Measurements from ENCODE around the gene SLC25A22. TPM values are rescaled to one million over a fixed set of nuclear protein-coding genes. Genes with fewer than 3 reads are reported as not detected.

SLC25A22 gene
- total RNA-seq, 1 experiment from 2014 or later = 44.5 TPM

GRCh38 chr11:800473-800872 lies 2.4 kb upstream of the SLC25A22 start:
- no peaks in the 10 kb centered on the region for H3K27me3 Mint-ChIP-seq (ENCODE audit: unreplicated experiment)
- no peak for DNase-seq
- TF ChIP-seq CTCF (IDR thresholded peaks at IDR 0.05; ENCODE audit: unreplicated experiment) = no peak
- H3K4me1 Mint-ChIP-seq (ENCODE audit: low read depth, unreplicated experiment) = peaks cover 8% of the 10 kb centered on the region
- H3K27ac Mint-ChIP-seq (ENCODE audit: unreplicated experiment) = no peak overlapping the region
- BruUV-seq (replicated peaks) = no TSS peak
- H3K4me3 Mint-ChIP-seq (ENCODE audit: low read depth, unreplicated experiment) = no peak overlapping the region
- CTCF ChIA-PET = no interaction called here
- intact Hi-C loops (cut with micrococcal nuclease; ENCODE audit: unreplicated experiment) = no loop called here
- H3K36me3 Mint-ChIP-seq (ENCODE audit: insufficient read depth, unreplicated experiment) = peaks cover 70% of the 10 kb centered on the region
- H3K9me3 Mint-ChIP-seq (ENCODE audit: low read depth, unreplicated experiment) = no peaks in the 10 kb centered on the region

- Mint-ChIP-seq H3K27ac (ENCODE audit: unreplicated experiment) (no peak overlapping the region), H3K4me3 (ENCODE audit: low read depth, unreplicated experiment) (no peak overlapping the region), H3K27me3 (ENCODE audit: unreplicated experiment) (no peaks in the 10 kb centered on the region), H3K9me3 (ENCODE audit: low read depth, unreplicated experiment) (no peaks in the 10 kb centered on the region), H3K36me3 (ENCODE audit: insufficient read depth, unreplicated experiment) (peaks cover 70% of the 10 kb centered on the region), H3K4me1 (ENCODE audit: low read depth, unreplicated experiment) (peaks cover 8% of the 10 kb centered on the region)
- CTCF ChIA-PET = no interaction called here
- no TSS peak for BruUV-seq (replicated peaks)
- DNase-seq = no peak
- no peak for TF ChIP-seq CTCF (IDR thresholded peaks at IDR 0.05; ENCODE audit: unreplicated experiment)
- intact Hi-C loops (cut with micrococcal nuclease; ENCODE audit: unreplicated experiment) = no loop called here
These were observed 1.7 kb upstream of the SLC25A22 start for GRCh38 chr11:799641-800316.

- peak; percentile 74 for DNase-seq
- no peak for TF ChIP-seq CTCF (IDR thresholded peaks at IDR 0.05; ENCODE audit: unreplicated experiment)
- CTCF ChIA-PET = interaction anchor here (0.9 to 1.0 kb wide), 2 partner anchors 47 to 62 kb away, joined by 3 to 20 read pairs; no protein-coding TSS in a partner anchor
- peak overlapping the region; percentile 83 for H3K4me3 Mint-ChIP-seq (ENCODE audit: low read depth, unreplicated experiment)
- no peaks in the 10 kb centered on the region for H3K27me3 Mint-ChIP-seq (ENCODE audit: unreplicated experiment)
- H3K9me3 Mint-ChIP-seq (ENCODE audit: low read depth, unreplicated experiment) = no peaks in the 10 kb centered on the region
- intact Hi-C loops (cut with micrococcal nuclease; ENCODE audit: unreplicated experiment) = no loop called here
- peaks cover 75% of the 10 kb centered on the region for H3K36me3 Mint-ChIP-seq (ENCODE audit: insufficient read depth, unreplicated experiment)
- H3K4me1 Mint-ChIP-seq (ENCODE audit: low read depth, unreplicated experiment) = no peaks in the 10 kb centered on the region
- BruUV-seq (replicated peaks) = no TSS peak
- peak overlapping the region; percentile 58 for H3K27ac Mint-ChIP-seq (ENCODE audit: unreplicated experiment)
These were observed 587 bp downstream of the SLC25A22 start for GRCh38 chr11:797296-798092.

- no TSS peak for BruUV-seq (replicated peaks)
- intact Hi-C loops (cut with micrococcal nuclease; ENCODE audit: unreplicated experiment) = no loop called here
- Mint-ChIP-seq H3K27ac (ENCODE audit: unreplicated experiment) (peak overlapping the region; percentile 78), H3K4me3 (ENCODE audit: low read depth, unreplicated experiment) (peak overlapping the region; percentile 83), H3K27me3 (ENCODE audit: unreplicated experiment) (no peaks in the 10 kb centered on the region), H3K36me3 (ENCODE audit: insufficient read depth, unreplicated experiment) (peaks cover 69% of the 10 kb centered on the region), H3K9me3 (ENCODE audit: low read depth, unreplicated experiment) (no peaks in the 10 kb centered on the region), H3K4me1 (ENCODE audit: low read depth, unreplicated experiment) (no peaks in the 10 kb centered on the region)
- no peak for TF ChIP-seq CTCF (IDR thresholded peaks at IDR 0.05; ENCODE audit: unreplicated experiment)
- DNase-seq = no peak
- CTCF ChIA-PET = interaction anchor here (0.9 to 1.0 kb wide), 2 partner anchors 46 to 63 kb away, joined by 3 to 20 read pairs; no protein-coding TSS in a partner anchor
These were observed 1.4 kb downstream of the SLC25A22 start for GRCh38 chr11:796565-797295.

Measured in Calu3 (cell line).